Hematopoietic multipotent progenitor cell treated with erythropoietin and hydrocortisone succinate and interleukin-3 and kit ligand, for 15 days (in vitro differentiated cells): Measurements from ENCODE around the gene LRRC59.
"Not testable (repeated sequence)": the region's sequence is repeated elsewhere in the genome, so short reads cannot be mapped to it uniquely, and the experiment has no call there.

Source experiments
- DNase-seq: peaks from one replicate; pipeline ENCODE4 v3.0.0-alpha.2; 2015; ENCODE audit warnings: low spot score

LRRC59 gene

GRCh38 chr17:50397111-50397918, at the start of gene LRRC59:
Gene LRRC59 (minus strand): TSS chr17:50397523. CDS start chr17:50397317, 206 bp downstream.
- DNase-seq = peak; percentile 80

- DNase-seq = no peak
Measured at GRCh38 chr17:50445730-50446325, 48.5 kb upstream of the LRRC59 start.

- no peak for DNase-seq
Measured at GRCh38 chr17:50444841-50445715, 47.8 kb upstream of the LRRC59 start.

GRCh38 chr17:50443505-50443974, 46.2 kb upstream of the LRRC59 start:
- no peak for DNase-seq

GRCh38 chr17:50440838-50441829, 43.8 kb upstream of the LRRC59 start:
- no peak for DNase-seq

GRCh38 chr17:50440172-50440837, 43.0 kb upstream of the LRRC59 start:
- no peak for DNase-seq

- DNase-seq = no peak
Measured at GRCh38 chr17:50439008-50439407, 41.7 kb upstream of the LRRC59 start.

- DNase-seq = no peak
Measured at GRCh38 chr17:50437409-50437808, 40.1 kb upstream of the LRRC59 start.

- DNase-seq = no peak
Measured at GRCh38 chr17:50432125-50432762, 34.9 kb upstream of the LRRC59 start.

- no peak for DNase-seq
Measured at GRCh38 chr17:50430821-50431618, 33.7 kb upstream of the LRRC59 start.

GRCh38 chr17:50429793-50430192, 32.5 kb upstream of the LRRC59 start:
- no peak for DNase-seq

- DNase-seq = no peak
Measured at GRCh38 chr17:50428831-50429424, 31.6 kb upstream of the LRRC59 start.

- DNase-seq = not testable (repeated sequence)
Measured at GRCh38 chr17:50428126-50428525, 30.8 kb upstream of the LRRC59 start.

GRCh38 chr17:50426814-50427787, 29.8 kb upstream of the LRRC59 start:
- DNase-seq = peak; percentile 30

GRCh38 chr17:50426472-50426782, 29.1 kb upstream of the LRRC59 start:
- DNase-seq = no peak

- peak; percentile 60 for DNase-seq
Measured at GRCh38 chr17:50425682-50426471, 28.6 kb upstream of the LRRC59 start, which contains the start of gene ACSF2. Gene ACSF2 (plus strand): TSS chr17:50426218. CDS start chr17:50426262, 44 bp downstream.
